ENCODE measurements around the gene CLIC1. TPM values are rescaled to one million over a fixed set of nuclear protein-coding genes. Genes with fewer than 3 reads are reported as not detected.

The CLIC1 gene
- total RNA-seq, 2 experiments from 2014 or later = 617 to 651 TPM

GRCh38 chr6:31777667-31778050 lies 41.3 kb upstream of the CLIC1 start:
- Mint-ChIP-seq H3K9me3 (ENCODE audit: insufficient read depth) (no peaks in the 10 kb centered on the region), H3K4me1 (ENCODE audit: low read depth) (peaks cover 38% of the 10 kb centered on the region), H3K36me3 (ENCODE audit: low read depth) (peaks cover 26% of the 10 kb centered on the region), H3K27ac (peak overlapping the region; percentile 91), H3K27me3 (ENCODE audit: low read depth) (no peaks in the 10 kb centered on the region), H3K4me3 (no peak overlapping the region)
- POLR2A ChIA-PET = interaction anchor here (1.0 to 1.8 kb wide), 4 partner anchors 29 to 40 kb away, joined by 3 to 9 read pairs (median 4); partner anchors contain the start of genes LSM2 and MSH5
- CTCF ChIA-PET = interaction anchor here (0.7 to 2.0 kb wide), 4 partner anchors 8 to 51 kb away, joined by 3 to 14 read pairs (median 4); no protein-coding TSS in a partner anchor
- ATAC-seq = no peak
- no peak for DNase-seq

DNA sequence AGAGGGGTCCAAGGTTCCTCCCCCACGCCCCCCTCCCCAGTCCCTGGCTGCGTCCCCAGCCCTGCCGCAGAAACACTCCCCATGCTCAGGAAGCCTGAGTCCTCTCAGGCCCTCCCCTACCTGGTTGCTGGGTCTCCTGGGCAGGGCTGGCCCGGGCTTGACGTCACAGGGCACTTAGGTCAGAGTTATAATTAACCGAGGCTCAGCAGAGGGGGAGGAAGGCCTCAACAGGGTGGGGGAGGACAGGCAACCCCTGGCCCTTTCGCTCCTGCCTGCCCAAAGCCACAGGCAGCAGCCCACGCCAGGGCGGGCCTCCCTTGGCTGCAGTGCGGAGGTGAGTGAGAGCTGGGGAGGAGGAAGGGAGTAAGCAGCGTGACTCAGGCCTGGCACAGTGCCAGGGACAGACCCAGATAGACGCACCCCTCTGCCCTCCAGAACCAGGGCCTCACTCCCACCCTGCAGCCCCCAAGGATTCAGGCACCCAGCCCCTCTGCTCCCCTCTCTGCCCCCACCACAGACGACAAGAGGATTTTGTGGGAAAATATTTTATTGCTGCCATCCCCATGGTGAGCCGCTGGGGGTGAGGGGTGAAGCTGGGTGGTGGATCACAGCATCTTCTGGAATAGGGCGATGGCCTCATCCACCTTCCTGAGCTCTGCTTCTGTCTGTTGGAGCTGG lies 40.8 kb upstream of the CLIC1 start, which contains the start of gene VWA7:
Gene VWA7, minus strand, starts transcription at position 340 of the 678 bp plus-strand sequence. CDS start 549 bp downstream, outside the sequence.
- CTCF ChIA-PET = interaction anchor here (0.7 to 2.0 kb wide), 3 partner anchors 11 to 50 kb away, joined by 3 to 14 read pairs (median 4); no protein-coding TSS in a partner anchor
- H3K4me1 Mint-ChIP-seq (ENCODE audit: low read depth) = peaks cover 41% of the 10 kb centered on the region
- POLR2A ChIA-PET = interaction anchor here (1.0 to 1.8 kb wide), 4 partner anchors 30 to 41 kb away, joined by 3 to 9 read pairs (median 4); partner anchors contain the start of genes LSM2 and MSH5
- ATAC-seq (peak; percentile 80), DNase-seq (peak; percentile 81)
- peak within 1 kb of the TSS; percentile 91 for H3K27ac Mint-ChIP-seq
- H3K36me3 Mint-ChIP-seq (ENCODE audit: low read depth) = peaks cover 22% of the 10 kb centered on the region
- no peaks in the 10 kb centered on the region for H3K9me3 Mint-ChIP-seq (ENCODE audit: insufficient read depth)
- peak within 1 kb of the TSS; percentile 50 for H3K4me3 Mint-ChIP-seq
- H3K27me3 Mint-ChIP-seq (ENCODE audit: low read depth) = no peaks in the 10 kb centered on the region

GRCh38 chr6:31776485-31776988 lies 40.2 kb upstream of the CLIC1 start:
- no peaks in the 10 kb centered on the region for H3K27me3 Mint-ChIP-seq (ENCODE audit: low read depth)

GRCh38 chr6:31775633-31776484 lies 39.5 kb upstream of the CLIC1 start:
- no peak for ATAC-seq
- Mint-ChIP-seq H3K36me3 (ENCODE audit: low read depth) (peaks cover 24% of the 10 kb centered on the region), H3K4me1 (ENCODE audit: low read depth) (peaks cover 51% of the 10 kb centered on the region), H3K9me3 (ENCODE audit: insufficient read depth) (no peaks in the 10 kb centered on the region), H3K27ac (peak overlapping the region; percentile 91), H3K27me3 (ENCODE audit: low read depth) (no peaks in the 10 kb centered on the region), H3K4me3 (peak overlapping the region; percentile 50)
- DNase-seq = no peak
- ChIA-PET POLR2A (interaction anchor here (0.6 to 1.9 kb wide), 3 partner anchors 36 to 39 kb away, joined by 3 to 12 read pairs (median 3); partner anchors contain the start of genes CLIC1 and MSH5), CTCF (interaction anchor here (1.0 to 2.2 kb wide), 4 partner anchors 15 to 159 kb away, joined by 3 to 9 read pairs (median 4); no protein-coding TSS in a partner anchor)

More at GRCh38 chr6:31776485-31776988, 40.2 kb upstream of the CLIC1 start:
- CTCF ChIA-PET = interaction anchor here (2.0 kb wide), 1 partner anchor 14 kb away, joined by 14 read pairs; no protein-coding TSS in a partner anchor
- peak; percentile 20 for ATAC-seq
- peak overlapping the region; percentile 91 for H3K27ac Mint-ChIP-seq
- peaks cover 22% of the 10 kb centered on the region for H3K36me3 Mint-ChIP-seq (ENCODE audit: low read depth)
- peak overlapping the region; percentile 50 for H3K4me3 Mint-ChIP-seq
- POLR2A ChIA-PET = interaction anchor here (1.3 to 1.8 kb wide), 3 partner anchors 36 to 41 kb away, joined by 3 to 9 read pairs (median 3); partner anchors contain the start of gene MSH5
- H3K9me3 Mint-ChIP-seq (ENCODE audit: insufficient read depth) = no peaks in the 10 kb centered on the region
- no peak for DNase-seq
- H3K4me1 Mint-ChIP-seq (ENCODE audit: low read depth) = peaks cover 45% of the 10 kb centered on the region

GRCh38 chr6:31775184-31775583 lies 38.9 kb upstream of the CLIC1 start:
- H3K27ac Mint-ChIP-seq = peak overlapping the region; percentile 77
- ATAC-seq = no peak

GRCh38 chr6:31771992-31772358 lies 35.6 kb upstream of the CLIC1 start:
- DNase-seq (no peak), ATAC-seq (no peak)
- no peaks in the 10 kb centered on the region for H3K27me3 Mint-ChIP-seq (ENCODE audit: low read depth)
- H3K4me1 Mint-ChIP-seq (ENCODE audit: low read depth) = peaks cover 69% of the 10 kb centered on the region
- H3K36me3 Mint-ChIP-seq (ENCODE audit: low read depth) = peaks cover 11% of the 10 kb centered on the region
- no peaks in the 10 kb centered on the region for H3K9me3 Mint-ChIP-seq (ENCODE audit: insufficient read depth)
- peak overlapping the region; percentile 83 for H3K27ac Mint-ChIP-seq
- CTCF ChIA-PET = interaction anchor here (8.3 kb wide), 1 partner anchor 33 kb away, joined by 118 read pairs; the partner anchor contains the start of genes CLIC1 and MSH5
- peak overlapping the region; percentile 50 for H3K4me3 Mint-ChIP-seq
- POLR2A ChIA-PET = interaction anchor here (0.9 to 3.6 kb wide), 5 partner anchors 13 to 120 kb away, joined by 3 to 31 read pairs (median 4); partner anchors contain the start of genes LSM2 and MSH5

More at GRCh38 chr6:31775184-31775583, 38.9 kb upstream of the CLIC1 start:
- DNase-seq = no peak
- ChIA-PET POLR2A (interaction anchor here (0.6 to 1.9 kb wide), 2 partner anchors 35 to 38 kb away, joined by 3 to 12 read pairs; partner anchors contain the start of genes CLIC1 and MSH5), CTCF (interaction anchor here (1.0 to 2.2 kb wide), 5 partner anchors 16 to 158 kb away, joined by 3 to 9 read pairs (median 3); partner anchors contain the start of gene LY6G5C)
- Mint-ChIP-seq H3K4me3 (no peak overlapping the region), H3K36me3 (ENCODE audit: low read depth) (peaks cover 22% of the 10 kb centered on the region), H3K27me3 (ENCODE audit: low read depth) (no peaks in the 10 kb centered on the region), H3K4me1 (ENCODE audit: low read depth) (peaks cover 55% of the 10 kb centered on the region), H3K9me3 (ENCODE audit: insufficient read depth) (no peaks in the 10 kb centered on the region)

- POLR2A ChIA-PET = interaction anchor here (1.2 to 3.6 kb wide), 4 partner anchors 24 to 119 kb away, joined by 3 to 31 read pairs (median 4); partner anchors contain the start of gene MSH5
- Mint-ChIP-seq H3K27ac (peak overlapping the region; percentile 55), H3K4me1 (ENCODE audit: low read depth) (peaks cover 58% of the 10 kb centered on the region), H3K27me3 (ENCODE audit: low read depth) (no peaks in the 10 kb centered on the region), H3K4me3 (no peak overlapping the region), H3K9me3 (ENCODE audit: insufficient read depth) (no peaks in the 10 kb centered on the region), H3K36me3 (ENCODE audit: low read depth) (peaks cover 11% of the 10 kb centered on the region)
- CTCF ChIA-PET = interaction anchor here (0.9 to 8.3 kb wide), 15 partner anchors 11 to 104 kb away, joined by 3 to 118 read pairs (median 7); partner anchors contain the start of genes CLIC1, DDAH2, LY6G5C and MPIG6B
- ATAC-seq = no peak
- no peak for DNase-seq
Observed at GRCh38 chr6:31770860-31771259, 34.5 kb upstream of the CLIC1 start.

DNA sequence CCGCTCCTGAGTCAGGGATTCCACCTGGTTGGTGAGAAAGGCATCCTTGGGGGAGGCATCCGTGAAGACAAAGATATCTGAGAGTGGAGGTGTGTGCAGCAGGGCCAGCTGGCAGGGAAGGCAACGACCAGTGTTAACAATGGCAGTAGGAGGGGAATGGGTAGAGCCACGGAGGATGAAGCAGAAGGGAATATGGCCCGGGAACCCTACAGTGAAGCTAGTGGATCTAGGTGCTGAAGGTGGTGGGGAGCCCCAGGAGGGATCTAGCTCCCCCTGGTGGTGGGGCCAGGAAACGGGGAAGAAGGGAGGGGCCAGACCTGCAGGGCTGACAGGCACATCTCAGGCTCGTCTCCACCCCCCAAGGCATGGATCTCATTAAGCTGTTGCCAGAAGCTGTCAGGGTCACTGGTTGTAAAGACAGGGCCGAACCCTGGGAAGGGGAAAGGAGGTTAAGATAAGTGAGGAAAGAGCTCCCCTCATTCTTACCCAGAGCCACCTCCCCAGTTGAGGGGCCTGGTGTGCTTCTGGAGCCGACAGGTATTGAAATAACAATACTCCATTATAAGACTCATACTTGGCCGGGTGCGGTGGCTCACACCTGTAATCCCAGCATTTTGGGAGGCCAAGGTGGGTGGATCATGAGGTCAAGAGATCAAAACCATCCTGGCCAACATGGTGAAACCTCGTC lies 33.5 kb upstream of the CLIC1 start:
- DNase-seq (peak; percentile 88), ATAC-seq (peak; percentile 88)
- ChIA-PET POLR2A (interaction anchor here (1.0 to 3.6 kb wide), 5 partner anchors 12 to 105 kb away, joined by 3 to 31 read pairs (median 3); partner anchors contain the start of gene MSH5), CTCF (interaction anchor here (0.8 to 8.3 kb wide), 39 partner anchors 9 to 228 kb away, joined by 3 to 118 read pairs (median 6); partner anchors contain the start of genes ABHD16A, CLIC1, DDAH2 and DDX39B)
- Mint-ChIP-seq H3K4me3 (no peak overlapping the region), H3K4me1 (ENCODE audit: low read depth) (peaks cover 49% of the 10 kb centered on the region), H3K9me3 (ENCODE audit: insufficient read depth) (no peaks in the 10 kb centered on the region), H3K27me3 (ENCODE audit: low read depth) (no peaks in the 10 kb centered on the region), H3K36me3 (ENCODE audit: low read depth) (peaks cover 11% of the 10 kb centered on the region), H3K27ac (peak overlapping the region; percentile 60)

DNA sequence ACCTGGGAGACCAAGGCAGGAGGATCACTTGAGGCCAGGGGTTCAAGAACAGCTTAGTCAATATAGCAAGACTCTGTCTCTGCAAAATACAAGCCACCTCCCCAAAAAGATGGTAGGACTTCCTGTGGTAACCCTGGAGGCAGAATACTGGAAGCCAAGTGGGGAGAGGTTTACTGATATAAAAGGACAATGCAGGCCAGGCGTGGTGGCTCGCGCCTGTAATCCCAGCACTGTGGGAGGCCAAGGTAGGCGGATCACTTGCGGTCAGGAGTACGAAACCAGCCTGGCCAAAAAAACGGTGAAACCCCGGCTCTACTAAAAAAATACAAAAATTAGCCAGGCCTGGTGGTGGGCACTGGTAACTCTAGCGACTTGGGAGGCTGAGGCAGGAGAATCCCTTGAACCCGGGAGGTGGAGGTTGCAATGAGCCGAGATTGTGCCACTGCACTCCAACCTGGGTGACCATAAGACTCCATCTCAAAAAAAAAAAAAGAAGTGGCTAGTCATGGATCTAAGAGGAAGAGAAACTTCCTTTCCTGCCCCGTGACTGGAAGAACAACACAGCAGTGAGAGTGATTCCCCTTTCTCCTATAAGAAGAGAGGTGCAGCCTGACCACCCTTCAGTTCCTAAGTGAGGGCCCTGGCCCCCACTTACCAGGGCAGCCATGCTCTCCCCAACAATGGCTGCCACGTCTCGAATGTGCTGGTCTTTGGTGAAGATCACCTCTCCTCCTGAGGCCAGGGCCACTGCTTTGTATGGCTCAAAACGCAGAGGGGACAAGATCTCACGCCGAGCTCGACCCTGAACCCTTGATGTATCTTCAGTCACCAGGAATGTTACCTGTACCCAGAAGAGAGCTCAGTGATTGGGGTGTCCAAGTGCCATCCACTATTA lies 32.3 kb upstream of the CLIC1 start:
- ATAC-seq (no peak), DNase-seq (no peak)
- peaks cover 20% of the 10 kb centered on the region for H3K36me3 Mint-ChIP-seq (ENCODE audit: low read depth)
- H3K4me1 Mint-ChIP-seq (ENCODE audit: low read depth) = peaks cover 52% of the 10 kb centered on the region
- no peaks in the 10 kb centered on the region for H3K9me3 Mint-ChIP-seq (ENCODE audit: insufficient read depth)
- H3K4me3 Mint-ChIP-seq = no peak overlapping the region
- ChIA-PET POLR2A (interaction anchor here (1.0 to 3.6 kb wide), 4 partner anchors 11 to 103 kb away, joined by 3 to 31 read pairs (median 3); partner anchors contain the start of gene MSH5), CTCF (interaction anchor here (1.0 to 8.3 kb wide), 21 partner anchors 9 to 227 kb away, joined by 3 to 118 read pairs (median 8); partner anchors contain the start of genes ABHD16A, CLIC1, DDAH2 and DDX39B)
- H3K27ac Mint-ChIP-seq = no peak overlapping the region
- H3K27me3 Mint-ChIP-seq (ENCODE audit: low read depth) = no peaks in the 10 kb centered on the region
